ENCODE data around the gene HUS1B. TPM values are rescaled to one million over a fixed set of nuclear protein-coding genes. Genes with fewer than 3 reads are reported as not detected.

Gene HUS1B
- total RNA-seq, 1 donor from 2014 or later = 1.8 TPM

DNA sequence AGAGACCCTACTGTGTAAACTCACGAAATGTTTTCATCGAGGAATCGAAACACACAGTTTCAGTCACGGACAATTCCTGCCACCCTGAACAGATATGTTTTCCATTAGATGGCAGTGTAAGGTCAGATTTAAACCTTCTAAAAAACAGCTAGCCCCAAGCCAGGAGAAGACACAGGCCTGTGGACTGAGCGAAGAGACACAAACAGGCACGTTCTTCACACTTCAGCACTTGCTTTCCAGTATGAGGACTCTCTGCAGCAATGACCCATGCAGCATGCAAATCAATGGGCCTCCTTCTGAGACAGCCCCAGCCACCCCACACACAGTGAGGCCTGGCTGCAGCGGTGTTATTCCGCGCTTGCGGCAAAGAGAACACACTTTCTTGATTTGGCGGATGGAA, 31.9 kb downstream of the HUS1B start:
- Mint-ChIP-seq H3K9me3 (ENCODE audit: unreplicated experiment) (no peaks in the 10 kb centered on the region), H3K27ac (ENCODE audit: unreplicated experiment) (peak overlapping the region; percentile 56), H3K4me3 (ENCODE audit: unreplicated experiment) (no peak overlapping the region), H3K27me3 (ENCODE audit: unreplicated experiment) (no peaks in the 10 kb centered on the region), H3K4me1 (ENCODE audit: unreplicated experiment) (peaks cover 40% of the 10 kb centered on the region), H3K36me3 (ENCODE audit: unreplicated experiment) (peaks cover 29% of the 10 kb centered on the region)
- TF ChIP-seq, protein P1, sequence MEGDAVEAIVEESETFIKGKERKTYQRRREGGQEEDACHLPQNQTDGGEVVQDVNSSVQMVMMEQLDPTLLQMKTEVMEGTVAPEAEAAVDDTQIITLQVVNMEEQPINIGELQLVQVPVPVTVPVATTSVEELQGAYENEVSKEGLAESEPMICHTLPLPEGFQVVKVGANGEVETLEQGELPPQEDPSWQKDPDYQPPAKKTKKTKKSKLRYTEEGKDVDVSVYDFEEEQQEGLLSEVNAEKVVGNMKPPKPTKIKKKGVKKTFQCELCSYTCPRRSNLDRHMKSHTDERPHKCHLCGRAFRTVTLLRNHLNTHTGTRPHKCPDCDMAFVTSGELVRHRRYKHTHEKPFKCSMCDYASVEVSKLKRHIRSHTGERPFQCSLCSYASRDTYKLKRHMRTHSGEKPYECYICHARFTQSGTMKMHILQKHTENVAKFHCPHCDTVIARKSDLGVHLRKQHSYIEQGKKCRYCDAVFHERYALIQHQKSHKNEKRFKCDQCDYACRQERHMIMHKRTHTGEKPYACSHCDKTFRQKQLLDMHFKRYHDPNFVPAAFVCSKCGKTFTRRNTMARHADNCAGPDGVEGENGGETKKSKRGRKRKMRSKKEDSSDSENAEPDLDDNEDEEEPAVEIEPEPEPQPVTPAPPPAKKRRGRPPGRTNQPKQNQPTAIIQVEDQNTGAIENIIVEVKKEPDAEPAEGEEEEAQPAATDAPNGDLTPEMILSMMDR (IDR thresholded peaks at IDR 0.05) = peak; percentile 56
- no peak for DNase-seq (ENCODE audit: extremely low spot score, unreplicated experiment)

DNA sequence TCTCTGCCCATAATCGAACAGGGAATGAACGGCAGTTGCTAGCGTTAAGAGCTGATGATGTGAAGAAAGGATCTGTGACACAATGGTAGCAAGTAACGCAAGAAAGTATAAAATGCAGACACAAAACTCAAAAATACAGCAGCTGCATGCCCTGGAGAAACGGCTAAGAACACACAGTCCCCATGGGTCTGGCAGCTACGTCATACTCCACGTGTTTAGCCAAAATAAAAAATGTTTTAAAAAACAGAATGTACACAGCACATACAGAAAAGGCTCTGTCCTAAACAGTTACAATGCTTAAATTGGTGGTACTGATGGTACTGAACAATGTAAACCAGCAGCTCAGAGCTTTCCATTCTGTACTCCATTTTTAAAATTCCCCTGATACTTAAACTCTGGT, 34.4 kb downstream of the HUS1B start:
- TF ChIP-seq, protein P1 (IDR thresholded peaks at IDR 0.05) = no peak
- Mint-ChIP-seq H3K27ac (ENCODE audit: unreplicated experiment) (no peak overlapping the region), H3K4me3 (ENCODE audit: unreplicated experiment) (no peak overlapping the region), H3K4me1 (ENCODE audit: unreplicated experiment) (peaks cover 40% of the 10 kb centered on the region), H3K9me3 (ENCODE audit: unreplicated experiment) (no peaks in the 10 kb centered on the region), H3K27me3 (ENCODE audit: unreplicated experiment) (no peaks in the 10 kb centered on the region), H3K36me3 (ENCODE audit: unreplicated experiment) (peaks cover 23% of the 10 kb centered on the region)
- no peak for DNase-seq (ENCODE audit: extremely low spot score, unreplicated experiment)

DNA sequence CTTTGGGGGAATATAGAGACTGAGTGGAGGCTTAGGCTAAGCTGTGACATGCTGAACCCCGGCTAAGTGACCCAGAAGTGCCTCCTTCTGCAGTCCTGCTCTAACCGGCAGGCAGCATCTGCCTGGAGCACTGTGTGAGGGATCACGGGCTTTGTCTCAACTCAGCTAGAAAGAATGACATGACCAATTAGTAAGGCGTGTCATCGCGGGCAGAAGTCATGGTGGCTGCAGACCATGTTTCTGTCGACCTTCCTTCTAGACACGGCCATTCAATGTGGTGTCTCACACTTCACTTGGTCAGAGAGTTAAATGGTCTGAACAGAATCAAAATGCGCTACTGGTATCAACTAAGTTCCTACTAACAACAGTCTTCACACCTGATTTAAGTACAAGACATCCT, 35.0 kb downstream of the HUS1B start:
- Mint-ChIP-seq H3K9me3 (ENCODE audit: unreplicated experiment) (no peaks in the 10 kb centered on the region), H3K4me1 (ENCODE audit: unreplicated experiment) (peaks cover 37% of the 10 kb centered on the region), H3K4me3 (ENCODE audit: unreplicated experiment) (no peak overlapping the region), H3K27me3 (ENCODE audit: unreplicated experiment) (no peaks in the 10 kb centered on the region), H3K27ac (ENCODE audit: unreplicated experiment) (no peak overlapping the region), H3K36me3 (ENCODE audit: unreplicated experiment) (peaks cover 27% of the 10 kb centered on the region)
- TF ChIP-seq, protein P1 (IDR thresholded peaks at IDR 0.05) = no peak
- no peak for DNase-seq (ENCODE audit: extremely low spot score, unreplicated experiment)

GRCh38 chr6:620950-621349, 36.0 kb downstream of the HUS1B start:
- Mint-ChIP-seq H3K4me1 (ENCODE audit: unreplicated experiment) (peaks cover 27% of the 10 kb centered on the region), H3K27ac (ENCODE audit: unreplicated experiment) (no peak overlapping the region), H3K36me3 (ENCODE audit: unreplicated experiment) (peaks cover 27% of the 10 kb centered on the region), H3K27me3 (ENCODE audit: unreplicated experiment) (no peaks in the 10 kb centered on the region), H3K4me3 (ENCODE audit: unreplicated experiment) (no peak overlapping the region), H3K9me3 (ENCODE audit: unreplicated experiment) (no peaks in the 10 kb centered on the region)
- TF ChIP-seq, protein P1 (IDR thresholded peaks at IDR 0.05) = no peak
- no peak for DNase-seq (ENCODE audit: extremely low spot score, unreplicated experiment)

DNA sequence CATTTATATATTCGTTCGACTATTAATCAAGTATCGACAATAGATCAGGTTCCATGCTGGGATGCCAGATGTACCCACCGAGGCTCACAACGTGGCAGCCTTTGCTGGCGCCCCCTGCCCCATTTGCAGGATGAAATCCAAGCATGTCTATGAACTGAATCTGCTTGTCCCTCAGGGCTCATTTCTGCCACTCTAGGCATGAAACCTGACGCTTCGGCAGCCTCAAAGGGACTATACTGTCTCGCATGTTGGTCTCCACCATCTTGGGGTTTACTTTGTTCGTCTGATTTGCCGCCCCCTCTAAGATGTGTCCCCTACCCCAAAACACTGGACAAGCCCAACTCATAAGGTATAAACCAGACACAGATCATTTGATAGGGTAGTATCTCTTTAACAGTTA, 36.7 kb downstream of the HUS1B start:
- no peak for DNase-seq (ENCODE audit: extremely low spot score, unreplicated experiment)
- Mint-ChIP-seq H3K27me3 (ENCODE audit: unreplicated experiment) (no peaks in the 10 kb centered on the region), H3K36me3 (ENCODE audit: unreplicated experiment) (peaks cover 27% of the 10 kb centered on the region), H3K9me3 (ENCODE audit: unreplicated experiment) (no peaks in the 10 kb centered on the region), H3K4me1 (ENCODE audit: unreplicated experiment) (peaks cover 20% of the 10 kb centered on the region), H3K4me3 (ENCODE audit: unreplicated experiment) (no peak overlapping the region), H3K27ac (ENCODE audit: unreplicated experiment) (no peak overlapping the region)
- TF ChIP-seq, protein P1 (IDR thresholded peaks at IDR 0.05) = no peak

Measured in osteocyte (in vitro differentiated cells).